HCT116 (cell line): Measurements from ENCODE around the gene PDE9A. TPM values are rescaled to one million over a fixed set of nuclear protein-coding genes. Genes with fewer than 3 reads are reported as not detected.

Source experiments
- ATAC-seq: fragments of 200-7000 bp; cut with Tn5 transposase; 2 replicates; pipeline ENCODE4 v1.9.1; 2020; ENCODE audit warnings: mild to moderate bottlenecking, moderate library complexity
- BruUV-seq: library from RNA; stranded (reverse); fragments of 400-500 nt; replicated peaks from 2 replicates; lab custom pipeline; 2021; lab: Mats Ljungman, UMichigan
- CTCF ChIA-PET: fragments of 300-600 bp; sonication (Branson Sonifier 250); formaldehyde crosslinking; loops from one replicate; lab custom pipeline; 2021; ENCODE audit warnings: antibody characterized with exemption; lab: Charles Lee
- POLR2A ChIA-PET: fragments of 300-600, 350-600 bp; sonication (Branson Sonifier 250); formaldehyde crosslinking; loops from one replicate; lab custom pipeline; 2021; ENCODE audit warnings: antibody characterized with exemption; lab: Charles Lee
- RAD21 ChIA-PET, 2 experiments: fragments of 300-600 bp; sonication (Branson Sonifier 250); formaldehyde crosslinking; loops; one replicate each; lab custom pipeline; 2023; ENCODE audit warnings: low total read pairs in 2 of 2; ENCODE audit not compliant: uncharacterized antibody in 2 of 2, unreplicated experiment in 2 of 2, low non-redundant PET in 1 of 2; lab: Charles Lee
- DNase-seq: peaks from one replicate; pipeline ENCODE4 v3.0.0-alpha.2; 2010; ENCODE audit warnings: low read depth, low spot score
- H2AFZ ChIP-seq: fragments of 200-600 bp; shearing (Covaris generic), sonication (generic); 2 replicates; pipeline ENCODE4 v1.6.1; 2017; ENCODE audit warnings: low read depth, mixed run types, mixed read lengths, antibody characterized with exemption, low read length; ENCODE audit not compliant: poor library complexity, severe bottlenecking
- H3K27ac ChIP-seq: 2 replicates; pipeline ENCODE4 v1.5.1; 2012; ENCODE audit warnings: low read depth, low read length
- H3K27me3 ChIP-seq: fragments of 200-600 bp; sonication (generic); 2 replicates; pipeline ENCODE4 v1.6.1; 2016; ENCODE audit warnings: mixed run types, low read length, mixed read lengths; ENCODE audit not compliant: insufficient read depth
- H3K36me3 ChIP-seq, 2 experiments: fragments of 200-500 bp in 1 of 2; fragments of 200-600 bp in 1 of 2; sonication (Bioruptor generic) in 1 of 2; sonication (generic) in 1 of 2; 2 replicates each; pipeline versions ENCODE4 v1.5.1 to v1.6.1; 2014 to 2016; ENCODE audit warnings: low read length in 2 of 2, inconsistent platforms in 1 of 2, mixed read lengths in 1 of 2, mixed run types in 1 of 2; ENCODE audit not compliant: insufficient read depth in 2 of 2, control insufficient read depth in 1 of 2
- H3K4me1 ChIP-seq, 2 experiments: fragments of 200-600 bp in 1 of 2; sonication (generic) in 1 of 2; 2 replicates each; pipeline versions ENCODE4 v1.5.1 to v1.6.1; 2012 to 2017; ENCODE audit warnings: low read length in 2 of 2, inconsistent platforms in 1 of 2, mild to moderate bottlenecking in 1 of 2, mixed read lengths in 1 of 2, mixed run types in 1 of 2, moderate library complexity in 1 of 2; ENCODE audit not compliant: insufficient read depth in 2 of 2, control insufficient read depth in 1 of 2
- H3K4me2 ChIP-seq: fragments of 200-600 bp; sonication (generic); 2 replicates; pipeline ENCODE4 v1.6.1; 2017; ENCODE audit warnings: mixed run types, low read length, mixed read lengths
- H3K4me3 ChIP-seq, 2 experiments: fragments of 200-600 bp in 1 of 2; sonication (generic) in 1 of 2; replicated peaks in 1 of 2; 2 replicates each; pipeline ENCODE4 v1.5.1; 2011 to 2016; ENCODE audit warnings: low read length in 2 of 2, control low read depth in 1 of 2, low read depth in 1 of 2, mild to moderate bottlenecking in 1 of 2, mixed read lengths in 1 of 2, mixed run types in 1 of 2
- H3K79me2 ChIP-seq: fragments of 200-600 bp; sonication (generic); 2 replicates; pipeline ENCODE4 v1.6.1; 2017; ENCODE audit warnings: mild to moderate bottlenecking, mixed run types, low read length, moderate library complexity, mixed read lengths; ENCODE audit not compliant: insufficient read depth
- H3K9ac ChIP-seq: fragments of 200-600 bp; sonication (generic); 2 replicates; pipeline ENCODE4 v1.6.1; 2016; ENCODE audit warnings: low read length, mixed read lengths
- H3K9me2 ChIP-seq: fragments of 200-600 bp; sonication (generic), shearing (Covaris generic); 2 replicates; pipeline ENCODE4 v1.6.1; 2017; ENCODE audit warnings: mixed run types, mild to moderate bottlenecking, moderate library complexity; ENCODE audit not compliant: insufficient read depth
- H3K9me3 ChIP-seq, 2 experiments: fragments of 200-500 bp in 1 of 2; fragments of 200-600 bp in 1 of 2; sonication (Bioruptor generic) in 1 of 2; sonication (generic) in 1 of 2; 2 replicates each; pipeline ENCODE4 v1.6.1; 2014 to 2017; ENCODE audit warnings: low read length in 2 of 2, mixed read lengths in 2 of 2, inconsistent platforms in 1 of 2, low read depth in 1 of 2, mild to moderate bottlenecking in 1 of 2, mixed run types in 1 of 2, moderate library complexity in 1 of 2; ENCODE audit not compliant: control insufficient read depth in 1 of 2, insufficient read depth in 1 of 2
- H4K20me1 ChIP-seq: fragments of 200-600 bp; sonication (generic), shearing (Covaris generic); 2 replicates; pipeline ENCODE4 v1.6.1; 2017; ENCODE audit warnings: mixed run types, mild to moderate bottlenecking, moderate library complexity; ENCODE audit not compliant: insufficient read depth
- CBX3 ChIP-seq: IDR thresholded peaks from 2 replicates; pipeline ENCODE4 v1.6.1; 2012; ENCODE audit warnings: low read depth
- CEBPB ChIP-seq: IDR thresholded peaks from 2 replicates; pipeline ENCODE4 v1.6.1; 2012; ENCODE audit warnings: low read depth
- EZH2phosphoT487 ChIP-seq: fragments of 200-600 bp; IDR thresholded peaks from 2 replicates; pipeline ENCODE4 v1.6.1; 2018; ENCODE audit warnings: antibody characterized with exemption, borderline replicate concordance
- FOSL1 ChIP-seq: IDR thresholded peaks from 2 replicates; pipeline ENCODE4 v1.6.1; 2012; ENCODE audit warnings: low read depth
- JUND ChIP-seq: IDR thresholded peaks from 2 replicates; pipeline ENCODE4 v1.6.1; 2012
- POLR2A ChIP-seq: IDR thresholded peaks from 2 replicates; pipeline ENCODE4 v1.7.0; 2011; ENCODE audit warnings: borderline replicate concordance; ENCODE audit not compliant: insufficient read depth, insufficient read length; ENCODE audit errors: extremely low read depth
- POLR2AphosphoS5 ChIP-seq: IDR thresholded peaks from 2 replicates; pipeline ENCODE4 v1.6.1; 2011; ENCODE audit warnings: mild to moderate bottlenecking, low read depth, low read length, moderate library complexity
- SP1 ChIP-seq: IDR thresholded peaks from 2 replicates; pipeline ENCODE4 v1.6.1; 2012; ENCODE audit warnings: low read depth
- SRF ChIP-seq: IDR thresholded peaks from 2 replicates; pipeline ENCODE4 v1.6.1; 2012; ENCODE audit warnings: low read depth
- TCF7L2 ChIP-seq: IDR thresholded peaks from 2 replicates; pipeline ENCODE4 v1.7.0; 2011; ENCODE audit warnings: borderline replicate concordance, inconsistent platforms; ENCODE audit not compliant: insufficient read depth, insufficient read length; ENCODE audit errors: extremely low read depth
- YY1 ChIP-seq: IDR thresholded peaks from 2 replicates; pipeline ENCODE4 v1.6.1; 2011; ENCODE audit warnings: low read length, low read depth, moderate library complexity, mild to moderate bottlenecking; ENCODE audit not compliant: insufficient replicate concordance; ENCODE audit errors: extremely low read depth
- ZFX ChIP-seq: fragments of 450-650 bp; IDR thresholded peaks from 2 replicates; pipeline ENCODE4 v1.6.1; 2017
- ZNF274 ChIP-seq: fragments of 200-500 bp; sonication (Bioruptor generic); IDR thresholded peaks from 2 replicates; pipeline ENCODE4 v1.6.1; 2014; ENCODE audit warnings: mild to moderate bottlenecking, low read depth, low read length, inconsistent platforms
- intact Hi-C: fragments of 100-400 bp; cut with micrococcal nuclease; formaldehyde crosslinking; loops from 2 replicates; pipeline ENCODE4 v1.10.0; 2022
- total RNA-seq: library from RNA; stranded (reverse); gene quantifications from one replicate; pipeline ENCODE4 v1.2.1, GENCODE V29; 2021; ENCODE audit not compliant: unreplicated experiment
- TF ChIP-seq, protein P1 (sequence below): IDR thresholded peaks from 2 replicates; pipeline ENCODE4 v1.6.1; 2011; ENCODE audit warnings: mild to moderate bottlenecking, low read length, moderate library complexity; ENCODE audit not compliant: insufficient replicate concordance; ENCODE audit errors: extremely low read depth
- TF ChIP-seq, protein P2 (sequence below): IDR thresholded peaks from 2 replicates; pipeline ENCODE4 v1.6.1; 2012
- TF ChIP-seq, protein P3 (sequence below), 3 experiments: fragments of 200-600 bp in 1 of 3; sonication (generic) in 1 of 3; IDR thresholded peaks in 2 of 3; conservative IDR thresholded peaks in 1 of 3; 2 replicates each; pipeline ENCODE4 v1.5.1; 2012 to 2017; ENCODE audit warnings: low read depth in 2 of 3, low read length in 2 of 3, antibody characterized with exemption in 1 of 3, borderline replicate concordance in 1 of 3, control low read depth in 1 of 3, mild to moderate bottlenecking in 1 of 3, mixed read lengths in 1 of 3, mixed run types in 1 of 3, moderate library complexity in 1 of 3; ENCODE audit not compliant: insufficient read depth in 1 of 3

PDE9A gene
- total RNA-seq, 1 experiment from 2014 or later = 31.4 TPM

DNA sequence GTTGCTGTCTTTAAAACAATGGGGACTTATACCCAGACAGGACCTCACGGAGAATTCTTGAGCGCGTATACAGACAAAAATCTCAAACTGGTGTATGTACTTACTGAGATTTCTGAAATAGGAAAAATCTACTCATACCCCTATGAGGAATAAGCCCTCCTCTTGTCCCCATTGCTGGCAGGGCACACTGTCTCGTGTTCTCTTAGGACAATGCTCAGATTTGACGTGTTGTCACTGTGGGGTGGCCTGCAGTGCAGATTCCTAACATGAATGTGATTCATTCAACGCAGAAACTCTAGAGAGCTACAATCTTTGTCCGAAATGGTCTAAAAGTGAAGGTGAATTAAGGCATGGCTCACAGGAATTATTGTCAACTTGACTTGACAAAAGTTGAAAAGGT, 31.1 kb upstream of the PDE9A start:
- Histone ChIP-seq H4K20me1 (no peaks in the 10 kb centered on the region), H3K9me3 (no peaks in the 10 kb centered on the region), H3K4me1 (no peaks in the 10 kb centered on the region), H3K27me3 (peaks cover 3% of the 10 kb centered on the region; the same call in 1 of the 2 replicates), H2AFZ (no peak overlapping the region), H3K9ac (no peak overlapping the region), H3K9me2 (no peaks in the 10 kb centered on the region), H3K4me2 (no peak overlapping the region), H3K79me2 (no peaks in the 10 kb centered on the region), H3K4me3 (no peak overlapping the region), H3K36me3 (no peaks in the 10 kb centered on the region), H3K27ac (no peak overlapping the region)
- RAD21 ChIA-PET = no interaction called here
- TF ChIP-seq EZH2phosphoT487 = no peak
- no peak for TF ChIP-seq POLR2A
- no peak for TF ChIP-seq YY1
- TF ChIP-seq SP1 = no peak
- TF ChIP-seq CEBPB = no peak
- TF ChIP-seq POLR2AphosphoS5 = no peak
- TF ChIP-seq, protein P1, sequence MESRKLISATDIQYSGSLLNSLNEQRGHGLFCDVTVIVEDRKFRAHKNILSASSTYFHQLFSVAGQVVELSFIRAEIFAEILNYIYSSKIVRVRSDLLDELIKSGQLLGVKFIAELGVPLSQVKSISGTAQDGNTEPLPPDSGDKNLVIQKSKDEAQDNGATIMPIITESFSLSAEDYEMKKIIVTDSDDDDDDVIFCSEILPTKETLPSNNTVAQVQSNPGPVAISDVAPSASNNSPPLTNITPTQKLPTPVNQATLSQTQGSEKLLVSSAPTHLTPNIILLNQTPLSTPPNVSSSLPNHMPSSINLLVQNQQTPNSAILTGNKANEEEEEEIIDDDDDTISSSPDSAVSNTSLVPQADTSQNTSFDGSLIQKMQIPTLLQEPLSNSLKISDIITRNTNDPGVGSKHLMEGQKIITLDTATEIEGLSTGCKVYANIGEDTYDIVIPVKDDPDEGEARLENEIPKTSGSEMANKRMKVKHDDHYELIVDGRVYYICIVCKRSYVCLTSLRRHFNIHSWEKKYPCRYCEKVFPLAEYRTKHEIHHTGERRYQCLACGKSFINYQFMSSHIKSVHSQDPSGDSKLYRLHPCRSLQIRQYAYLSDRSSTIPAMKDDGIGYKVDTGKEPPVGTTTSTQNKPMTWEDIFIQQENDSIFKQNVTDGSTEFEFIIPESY = no peak
- no peak for TF ChIP-seq JUND
- no peak for TF ChIP-seq TCF7L2
- no peak for TF ChIP-seq FOSL1
- no peak for TF ChIP-seq SRF
- TF ChIP-seq ZFX = no peak
- TF ChIP-seq ZNF274 = no peak
- TF ChIP-seq, protein P2, sequence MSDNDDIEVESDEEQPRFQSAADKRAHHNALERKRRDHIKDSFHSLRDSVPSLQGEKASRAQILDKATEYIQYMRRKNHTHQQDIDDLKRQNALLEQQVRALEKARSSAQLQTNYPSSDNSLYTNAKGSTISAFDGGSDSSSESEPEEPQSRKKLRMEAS = no peak
- no peak for TF ChIP-seq CBX3
- TF ChIP-seq, protein P3, sequence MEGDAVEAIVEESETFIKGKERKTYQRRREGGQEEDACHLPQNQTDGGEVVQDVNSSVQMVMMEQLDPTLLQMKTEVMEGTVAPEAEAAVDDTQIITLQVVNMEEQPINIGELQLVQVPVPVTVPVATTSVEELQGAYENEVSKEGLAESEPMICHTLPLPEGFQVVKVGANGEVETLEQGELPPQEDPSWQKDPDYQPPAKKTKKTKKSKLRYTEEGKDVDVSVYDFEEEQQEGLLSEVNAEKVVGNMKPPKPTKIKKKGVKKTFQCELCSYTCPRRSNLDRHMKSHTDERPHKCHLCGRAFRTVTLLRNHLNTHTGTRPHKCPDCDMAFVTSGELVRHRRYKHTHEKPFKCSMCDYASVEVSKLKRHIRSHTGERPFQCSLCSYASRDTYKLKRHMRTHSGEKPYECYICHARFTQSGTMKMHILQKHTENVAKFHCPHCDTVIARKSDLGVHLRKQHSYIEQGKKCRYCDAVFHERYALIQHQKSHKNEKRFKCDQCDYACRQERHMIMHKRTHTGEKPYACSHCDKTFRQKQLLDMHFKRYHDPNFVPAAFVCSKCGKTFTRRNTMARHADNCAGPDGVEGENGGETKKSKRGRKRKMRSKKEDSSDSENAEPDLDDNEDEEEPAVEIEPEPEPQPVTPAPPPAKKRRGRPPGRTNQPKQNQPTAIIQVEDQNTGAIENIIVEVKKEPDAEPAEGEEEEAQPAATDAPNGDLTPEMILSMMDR (IDR thresholded peaks at IDR 0.05 in 2 of 3, conservative IDR thresholded peaks at IDR 0.05 in 1 of 3; ENCODE audit: borderline replicate concordance in 1 of 3, insufficient read depth in 1 of 3, low read depth in 2 of 3, low read length in 2 of 3) = no peak
- ATAC-seq = no peak
- CTCF ChIA-PET = no interaction called here
- POLR2A ChIA-PET = no interaction called here
- BruUV-seq = no TSS peak
- intact Hi-C loops = no loop called here
- DNase-seq = no peak
